GM21529 (cell line): ENCODE data around the gene OXNAD1.

Source experiments
- ATAC-seq: cut with Tn5 transposase; IDR thresholded peaks from one replicate; pipeline ENCODE4 v1.9.1; 2021; ENCODE audit not compliant: unreplicated experiment

Gene OXNAD1

GRCh38 chr3:16352428-16352827, 87.4 kb downstream of the OXNAD1 start:
- ATAC-seq, result no peak

DNA sequence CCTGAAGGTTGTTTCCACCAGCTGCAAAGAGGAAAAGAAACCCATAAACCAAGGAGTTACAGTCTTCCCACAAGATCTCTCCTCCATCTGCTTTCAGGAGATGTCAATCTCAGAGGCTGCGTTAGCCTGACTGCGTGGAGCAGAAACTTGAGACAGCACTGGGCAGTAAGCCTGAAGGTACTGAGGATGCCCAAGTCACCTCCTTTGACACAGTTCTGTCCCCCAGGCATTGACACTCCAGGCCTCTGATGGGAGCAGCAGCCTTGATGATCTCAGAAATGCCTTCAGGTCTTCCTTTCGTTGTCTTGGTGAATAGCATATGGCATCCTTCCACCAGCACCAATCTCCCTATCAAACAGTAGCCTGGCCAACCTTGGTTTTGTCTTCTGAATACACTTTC, 89.3 kb downstream of the OXNAD1 start:
- no peak for ATAC-seq
